NCI-H1417 (cell line): ENCODE data around the gene LLGL2.
A peak's percentile ranks its signal among the peaks of the same experiment; 100 is the strongest.
"Not testable (repeated sequence)": the region's sequence is repeated elsewhere in the genome, so short reads cannot be mapped to it uniquely, and the experiment has no call there.

Experiments
- DNase-seq, 3 experiments: peaks; one replicate each; lab custom pipeline; 2025; lab: John Stamatoyannopoulos, UW

Gene LLGL2

GRCh38 chr17:75590314-75590761 lies 64.8 kb downstream of the LLGL2 start:
- DNase-seq: no peak

- no peak for DNase-seq
Observed at GRCh38 chr17:75590849-75591721, 65.6 kb downstream of the LLGL2 start.

DNA sequence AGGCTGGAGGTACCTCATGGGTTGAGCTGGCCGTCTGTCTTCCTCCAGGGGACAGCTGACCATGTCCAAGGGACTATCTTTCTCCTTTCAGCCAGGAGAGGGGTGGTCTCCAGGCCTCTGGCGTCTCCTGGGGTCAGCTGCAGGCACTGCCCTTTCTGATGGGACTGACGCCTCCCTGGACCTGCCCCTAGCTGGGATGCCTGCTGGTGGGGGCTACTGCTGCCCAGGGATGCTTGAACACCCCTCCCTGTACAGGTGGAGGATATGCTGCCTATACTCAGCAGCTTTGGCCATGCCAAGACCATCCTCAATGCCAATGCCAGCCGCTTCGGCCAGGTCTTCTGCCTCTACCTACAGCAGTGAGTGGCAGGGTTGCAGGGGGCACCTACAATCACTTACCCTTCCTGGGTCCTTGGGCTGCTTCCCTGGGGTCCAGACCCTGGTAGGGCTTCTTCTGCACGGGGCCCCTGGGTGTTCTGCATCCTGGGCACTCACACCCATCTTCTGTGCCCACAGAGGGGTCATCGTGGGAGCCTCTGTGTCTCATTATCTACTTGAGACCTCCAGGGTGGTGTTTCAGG lies 66.3 kb downstream of the LLGL2 start:
- DNase-seq: no peak

- DNase-seq: no peak
Observed at GRCh38 chr17:75592348-75593020, 67.0 kb downstream of the LLGL2 start.

DNA sequence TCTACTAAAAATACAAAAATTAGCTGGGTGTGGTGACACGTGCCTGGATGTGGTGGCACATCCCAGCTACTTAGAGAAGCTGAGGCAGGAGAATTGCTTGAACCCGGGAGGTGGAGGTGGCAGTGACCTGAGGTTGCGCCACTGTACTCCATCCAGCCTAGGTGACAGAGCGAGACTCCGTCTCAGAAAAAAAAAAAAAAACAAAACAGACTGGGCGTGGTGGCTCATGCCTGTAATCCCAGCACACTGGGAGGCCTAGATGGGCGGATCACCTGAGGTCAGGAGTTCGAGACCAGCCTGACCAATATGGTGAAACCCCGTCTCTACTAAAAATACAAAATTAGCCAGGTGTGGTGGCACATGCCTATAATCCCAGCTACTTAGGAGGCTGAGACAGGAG lies 67.9 kb downstream of the LLGL2 start:
- DNase-seq: not testable (repeated sequence)

GRCh38 chr17:75594499-75595283 lies 69.2 kb downstream of the LLGL2 start:
- DNase-seq: peak in 1 of 3 experiments; percentile 8

GRCh38 chr17:75595284-75595919 lies 69.9 kb downstream of the LLGL2 start:
- DNase-seq: no peak

- no peak for DNase-seq
Observed at GRCh38 chr17:75595920-75596313, 70.4 kb downstream of the LLGL2 start.

GRCh38 chr17:75596320-75597087 lies 71.0 kb downstream of the LLGL2 start:
- no peak for DNase-seq

- peak in 1 of 3 experiments; percentile 36 for DNase-seq
Observed at GRCh38 chr17:75601057-75601987, 75.8 kb downstream of the LLGL2 start.

- DNase-seq: no peak
Observed at GRCh38 chr17:75602644-75603043, 77.1 kb downstream of the LLGL2 start.

DNA sequence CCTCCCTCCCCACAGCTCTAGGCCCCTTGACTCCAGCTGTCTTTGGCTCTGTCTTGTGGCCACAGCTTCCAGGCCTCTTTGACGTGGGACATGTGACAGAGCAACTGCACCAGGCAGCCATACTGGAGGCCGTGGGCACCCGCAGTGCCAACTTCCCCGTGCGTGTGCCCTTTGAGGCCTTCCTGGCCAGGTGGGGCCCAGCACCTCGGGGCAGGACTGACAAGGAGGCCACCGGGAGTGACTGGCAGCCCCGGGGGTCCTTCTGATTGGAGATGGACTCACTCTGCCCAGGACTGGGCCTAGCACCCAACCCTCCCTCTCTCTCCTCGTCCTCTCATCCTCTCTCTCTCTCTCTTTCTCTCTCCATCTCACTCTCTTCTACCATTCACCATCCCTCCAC lies 77.6 kb downstream of the LLGL2 start:
- DNase-seq: no peak

DNA sequence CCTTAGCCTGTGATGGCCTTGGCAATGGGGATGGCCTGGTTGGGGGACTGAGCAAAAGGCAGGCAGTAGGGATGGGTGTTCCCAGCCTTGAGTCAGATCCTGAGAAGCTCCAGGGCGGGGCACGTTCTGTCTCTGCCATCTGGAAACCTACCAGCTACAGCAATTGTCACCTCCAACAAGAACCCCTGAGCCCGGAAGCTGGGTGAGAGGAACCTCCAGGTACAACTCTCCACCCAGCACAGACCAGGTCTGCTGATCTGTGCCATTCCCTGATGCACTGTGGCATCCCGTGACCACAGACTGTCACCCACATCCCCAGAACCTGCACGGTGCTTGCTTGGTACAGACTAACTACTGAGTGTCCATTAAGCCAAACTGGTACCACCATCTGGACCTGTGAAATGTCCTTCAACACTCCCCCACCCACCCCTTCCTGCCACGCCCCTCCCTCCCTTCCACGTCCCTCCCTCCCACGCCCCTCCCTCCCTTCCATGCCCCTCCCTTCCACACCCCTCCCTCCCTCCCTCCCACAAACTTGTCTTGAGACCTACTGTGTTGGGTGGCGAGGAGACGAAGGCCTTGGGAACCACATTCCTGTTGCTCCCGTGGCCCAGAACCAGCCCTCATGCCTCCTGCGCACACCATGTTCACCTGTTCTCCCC lies 78.7 kb downstream of the LLGL2 start:
- no peak for DNase-seq

- no peak for DNase-seq
Observed at GRCh38 chr17:75605790-75606189, 80.3 kb downstream of the LLGL2 start.

DNA sequence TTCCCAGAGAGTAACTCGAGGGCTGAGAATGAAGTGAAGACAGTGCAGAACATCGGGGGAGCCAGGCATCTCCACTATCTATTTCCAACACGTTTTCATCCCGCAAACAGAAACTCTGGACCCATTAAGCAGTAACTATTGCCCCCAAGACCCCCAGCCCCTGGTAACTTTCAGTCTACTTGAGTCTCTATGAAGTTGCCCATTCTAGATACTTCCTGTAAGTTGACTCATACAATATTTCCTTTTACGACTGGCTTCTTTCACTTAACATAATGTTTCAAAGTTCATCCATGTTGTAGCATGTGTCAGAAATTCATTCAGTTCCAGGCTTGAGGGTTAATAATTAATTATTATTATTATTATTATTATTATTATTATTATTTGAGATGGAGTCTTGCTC lies 81.6 kb downstream of the LLGL2 start:
- DNase-seq: no peak

DNA sequence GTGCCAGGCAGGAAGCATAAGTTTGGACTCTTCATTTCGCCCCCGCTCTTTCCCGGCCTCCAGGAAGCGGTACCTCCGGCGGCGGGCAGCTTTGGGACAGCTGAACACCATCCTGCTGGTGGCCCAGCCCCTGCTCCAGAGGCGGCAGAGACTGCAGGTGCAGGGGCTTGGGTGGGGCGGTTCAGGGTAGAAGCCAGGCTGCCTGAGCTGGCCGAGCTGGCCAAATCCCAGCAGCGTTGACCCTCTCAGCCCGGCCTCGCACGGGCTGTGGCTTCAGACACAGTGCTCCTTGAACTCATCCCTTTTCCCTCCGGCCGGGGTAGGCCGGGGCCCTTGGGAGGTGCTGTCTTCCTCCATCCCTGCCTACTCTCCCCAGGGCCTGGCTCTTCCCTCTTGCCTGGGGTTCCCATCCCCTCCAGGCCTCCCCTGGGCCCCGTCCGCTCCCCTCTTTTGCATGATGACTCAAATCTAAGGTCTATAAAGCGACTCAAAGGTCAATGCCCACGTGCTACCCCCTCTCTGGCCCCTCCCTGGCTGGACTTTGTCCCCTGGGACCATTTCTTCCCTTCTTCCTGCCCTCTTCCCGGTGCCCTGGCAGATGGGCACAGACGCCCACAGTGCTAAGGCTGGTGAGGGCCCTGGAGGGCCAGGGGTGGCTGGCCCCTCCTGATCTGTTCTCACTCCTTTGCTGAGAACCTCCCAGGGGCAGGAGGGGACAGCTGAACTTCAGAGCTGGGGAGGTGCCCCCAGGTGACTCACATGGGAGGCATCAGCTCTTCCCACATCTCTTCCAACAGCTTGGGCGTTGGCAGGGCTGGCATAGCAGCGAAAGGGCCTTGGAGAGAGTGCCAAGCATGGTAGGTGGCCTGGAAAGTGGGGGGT lies 84.8 kb downstream of the LLGL2 start:
- DNase-seq: no peak

GRCh38 chr17:75611851-75612429 lies 86.4 kb downstream of the LLGL2 start:
- DNase-seq: peak in 1 of 3 experiments; percentile 34
